Stimulated activated CD4-positive, alpha-beta T cell treated with anti-CD3 and anti-CD28 coated beads, Interleukin-2, amount 100 ng/mL, for 4 hours (primary cell): ENCODE results near the gene HLCS.
"Not testable (repeated sequence)": the region's sequence is repeated elsewhere in the genome, so short reads cannot be mapped to it uniquely, and the experiment has no call there.

ENCODE experiments used
- DNase-seq: peaks from one replicate; pipeline ENCODE4 v3.0.0-alpha.2; 2020; ENCODE audit warnings: low read depth

HLCS gene

GRCh38 chr21:36848730-36849274 is 117.7 kb downstream of the HLCS start:
- no peak for DNase-seq

- no peak for DNase-seq
These were observed 119.3 kb downstream of the HLCS start for GRCh38 chr21:36847189-36847588.

GRCh38 chr21:36846631-36847030 is 119.8 kb downstream of the HLCS start:
- DNase-seq: no peak

GRCh38 chr21:36845790-36846189 is 120.7 kb downstream of the HLCS start:
- no peak for DNase-seq

GRCh38 chr21:36845070-36845469 is 121.4 kb downstream of the HLCS start:
- DNase-seq: no peak

GRCh38 chr21:36841866-36842265 is 124.6 kb downstream of the HLCS start:
- no peak for DNase-seq

GRCh38 chr21:36839735-36840134 is 126.7 kb downstream of the HLCS start:
- DNase-seq: no peak

- no peak for DNase-seq
These were observed 127.3 kb downstream of the HLCS start for GRCh38 chr21:36839123-36839522.

GRCh38 chr21:36835383-36835795 is 131.1 kb downstream of the HLCS start:
- DNase-seq: no peak

GRCh38 chr21:36834192-36834591 is 132.3 kb downstream of the HLCS start:
- no peak for DNase-seq

GRCh38 chr21:36830100-36830499 is 136.4 kb downstream of the HLCS start:
- DNase-seq: no peak

- no peak for DNase-seq
These were observed 137.5 kb downstream of the HLCS start for GRCh38 chr21:36828891-36829515.

- DNase-seq: no peak
These were observed 138.3 kb downstream of the HLCS start for GRCh38 chr21:36828208-36828607.

- no peak for DNase-seq
These were observed 140.8 kb downstream of the HLCS start for GRCh38 chr21:36825658-36826057.

- no peak for DNase-seq
These were observed 145.5 kb downstream of the HLCS start for GRCh38 chr21:36821032-36821299.

GRCh38 chr21:36820176-36821031 is 146.1 kb downstream of the HLCS start:
- DNase-seq: no peak

- no peak for DNase-seq
These were observed 148.6 kb downstream of the HLCS start for GRCh38 chr21:36817732-36818450.

- DNase-seq: no peak
These were observed 149.8 kb downstream of the HLCS start for GRCh38 chr21:36816561-36817130.

GRCh38 chr21:36816026-36816425 is 150.4 kb downstream of the HLCS start:
- not testable (repeated sequence) for DNase-seq

- no peak for DNase-seq
These were observed 151.2 kb downstream of the HLCS start for GRCh38 chr21:36815284-36815683.

- DNase-seq: no peak
These were observed 153.4 kb downstream of the HLCS start for GRCh38 chr21:36813052-36813451.

GRCh38 chr21:36811762-36812161 is 154.7 kb downstream of the HLCS start:
- no peak for DNase-seq

GRCh38 chr21:36810443-36810842 is 156.0 kb downstream of the HLCS start:
- no peak for DNase-seq
